ENCODE data around the gene MCTP1.

- no peak for TF ChIP-seq ZBTB3 (CRISPR knock-in tag; IDR thresholded peaks at IDR 0.05; ENCODE audit: borderline replicate concordance, low read depth)
- no peak for TF ChIP-seq EP300 (IDR thresholded peaks at IDR 0.05; ENCODE audit: low read depth in 2 of 2, low read length in 2 of 2)
- no peak for TF ChIP-seq EP300 (CRISPR knock-in tag; IDR thresholded peaks at IDR 0.05; ENCODE audit: borderline replicate concordance)
- TF ChIP-seq ARID3A (IDR thresholded peaks at IDR 0.05; ENCODE audit: low read depth, low read length): no peak
- TF ChIP-seq HIC2 (CRISPR knock-in tag; IDR thresholded peaks at IDR 0.05; ENCODE audit: low read depth): no peak
- TF ChIP-seq SIN3A (IDR thresholded peaks at IDR 0.05; ENCODE audit: borderline replicate concordance, low read depth, low read length): no peak
- TF ChIP-seq SP2 (CRISPR knock-in tag; IDR thresholded peaks at IDR 0.05): no peak
- TF ChIP-seq E2F1 (CRISPR knock-in tag; IDR thresholded peaks at IDR 0.05): no peak
- no peak for TF ChIP-seq SETDB1 (CRISPR knock-in tag; IDR thresholded peaks at IDR 0.05; ENCODE audit: borderline replicate concordance)
- no peak for TF ChIP-seq ZNF510 (CRISPR knock-in tag; IDR thresholded peaks at IDR 0.05; ENCODE audit: low read depth)
- no peak for TF ChIP-seq MAFF (IDR thresholded peaks at IDR 0.05; ENCODE audit: low read depth, low read length)
- TF ChIP-seq ZNF253 (CRISPR knock-in tag; IDR thresholded peaks at IDR 0.05; ENCODE audit: borderline replicate concordance): no peak
- TF ChIP-seq ZNF780A (CRISPR knock-in tag; IDR thresholded peaks at IDR 0.05): no peak
- no peak for TF ChIP-seq POLR2AphosphoS2 (IDR thresholded peaks at IDR 0.05; ENCODE audit: low read depth, low read length)
- no peak for TF ChIP-seq NFKBIZ (CRISPR knock-in tag; IDR thresholded peaks at IDR 0.05)
These were observed 474.0 kb downstream of the MCTP1 start for GRCh38 chr5:94810877-94811276.
